ENCODE data around the gene CACNA1E.

DNA sequence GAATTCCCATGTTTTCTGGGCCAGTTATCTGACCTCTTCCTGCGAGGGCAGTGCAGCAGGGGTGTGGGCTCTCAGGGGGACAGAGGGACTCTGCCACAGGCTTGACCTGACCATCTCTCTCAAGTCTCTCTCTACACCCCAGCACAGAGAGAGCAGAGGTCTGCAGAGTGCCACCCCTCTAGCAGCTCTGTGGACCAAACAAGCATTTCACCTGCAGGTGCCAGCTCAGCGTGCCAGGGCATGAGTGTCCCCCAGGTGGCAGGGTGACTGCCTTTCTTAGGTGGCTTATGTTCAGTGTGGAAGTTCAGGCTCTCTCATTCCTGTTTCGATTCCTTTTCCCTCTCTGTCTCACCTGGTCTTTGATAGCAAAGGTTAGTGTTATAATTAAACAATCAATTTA, 191.3 kb downstream of the CACNA1E start:
- TF ChIP-seq, protein P1, sequence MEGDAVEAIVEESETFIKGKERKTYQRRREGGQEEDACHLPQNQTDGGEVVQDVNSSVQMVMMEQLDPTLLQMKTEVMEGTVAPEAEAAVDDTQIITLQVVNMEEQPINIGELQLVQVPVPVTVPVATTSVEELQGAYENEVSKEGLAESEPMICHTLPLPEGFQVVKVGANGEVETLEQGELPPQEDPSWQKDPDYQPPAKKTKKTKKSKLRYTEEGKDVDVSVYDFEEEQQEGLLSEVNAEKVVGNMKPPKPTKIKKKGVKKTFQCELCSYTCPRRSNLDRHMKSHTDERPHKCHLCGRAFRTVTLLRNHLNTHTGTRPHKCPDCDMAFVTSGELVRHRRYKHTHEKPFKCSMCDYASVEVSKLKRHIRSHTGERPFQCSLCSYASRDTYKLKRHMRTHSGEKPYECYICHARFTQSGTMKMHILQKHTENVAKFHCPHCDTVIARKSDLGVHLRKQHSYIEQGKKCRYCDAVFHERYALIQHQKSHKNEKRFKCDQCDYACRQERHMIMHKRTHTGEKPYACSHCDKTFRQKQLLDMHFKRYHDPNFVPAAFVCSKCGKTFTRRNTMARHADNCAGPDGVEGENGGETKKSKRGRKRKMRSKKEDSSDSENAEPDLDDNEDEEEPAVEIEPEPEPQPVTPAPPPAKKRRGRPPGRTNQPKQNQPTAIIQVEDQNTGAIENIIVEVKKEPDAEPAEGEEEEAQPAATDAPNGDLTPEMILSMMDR (CRISPR knock-in tag; IDR thresholded peaks at IDR 0.05), result no peak
- TF ChIP-seq ZFP1 (CRISPR knock-in tag; IDR thresholded peaks at IDR 0.05) (no peak), EHMT2 (IDR thresholded peaks at IDR 0.05; ENCODE audit: borderline replicate concordance, low read depth, low read length) (no peak)

All from HepG2 (cell line).